Loucy (cell line): ENCODE results near the gene ATF1.
"Not testable (repeated sequence)": the region's sequence is repeated elsewhere in the genome, so short reads cannot be mapped to it uniquely, and the experiment has no call there.

ENCODE experiments used
- H2AFZ ChIP-seq: fragments of 200-600 bp; sonication (generic); 2 replicates; pipeline ENCODE4 v1.6.0; 2016; ENCODE audit warnings: antibody characterized with exemption, mild to moderate bottlenecking, low read length, moderate library complexity
- H3F3A ChIP-seq: fragments of 200-600 bp; 2 replicates; pipeline ENCODE4 v1.6.0; 2016; ENCODE audit warnings: antibody characterized with exemption, low read depth, mild to moderate bottlenecking
- H3K27me3 ChIP-seq: fragments of 200-600 bp; sonication (generic); 2 replicates; pipeline ENCODE4 v1.6.1; 2014; ENCODE audit warnings: low read length, mild to moderate bottlenecking; ENCODE audit not compliant: insufficient read depth, poor library complexity, severe bottlenecking
- H3K36me3 ChIP-seq: fragments of 200-600 bp; sonication (generic); 2 replicates; pipeline ENCODE4 v1.6.1; 2016; ENCODE audit warnings: low read length; ENCODE audit not compliant: insufficient read depth
- H3K4me1 ChIP-seq: fragments of 200-600 bp; sonication (generic); 2 replicates; pipeline ENCODE4 v1.5.1; 2014; ENCODE audit warnings: low read length, mild to moderate bottlenecking; ENCODE audit not compliant: insufficient read depth, poor library complexity, severe bottlenecking
- H3K4me2 ChIP-seq: fragments of 200-600 bp; sonication (generic); 2 replicates; pipeline ENCODE4 v1.6.0; 2014; ENCODE audit warnings: antibody characterized with exemption, low read length, low read depth, mild to moderate bottlenecking; ENCODE audit not compliant: poor library complexity, severe bottlenecking
- H3K4me3 ChIP-seq: fragments of 200-600 bp; sonication (generic); 2 replicates; pipeline ENCODE4 v1.5.1; 2014; ENCODE audit warnings: low read length, mild to moderate bottlenecking, mixed read lengths; ENCODE audit not compliant: poor library complexity, severe bottlenecking
- H3K79me2 ChIP-seq: fragments of 200-600 bp; sonication (generic); 2 replicates; pipeline ENCODE4 v1.6.1; 2014; ENCODE audit warnings: low read length; ENCODE audit not compliant: insufficient read depth
- H3K9ac ChIP-seq: fragments of 200-600 bp; sonication (generic); 2 replicates; pipeline ENCODE4 v1.6.0; 2014; ENCODE audit warnings: mild to moderate bottlenecking, low read depth, low read length, moderate library complexity; ENCODE audit not compliant: poor library complexity, severe bottlenecking
- H3K9me2 ChIP-seq: fragments of 200-600 bp; sonication (generic); replicated peaks from 2 replicates; pipeline ENCODE4 v1.6.1; 2016; ENCODE audit warnings: low read depth, low read length, mixed read lengths
- H3K9me3 ChIP-seq: fragments of 200-600 bp; sonication (generic); 2 replicates; pipeline ENCODE4 v1.6.1; 2014; ENCODE audit warnings: mild to moderate bottlenecking, antibody characterized with exemption, low read length, low read depth; ENCODE audit not compliant: insufficient read depth
- H4K20me1 ChIP-seq: fragments of 200-600 bp; sonication (generic); 2 replicates; pipeline ENCODE4 v1.6.0; 2014; ENCODE audit warnings: antibody characterized with exemption, low read length, mild to moderate bottlenecking; ENCODE audit not compliant: insufficient read depth, poor library complexity, severe bottlenecking
- CTCF ChIP-seq: fragments of 200-600 bp; sonication (generic); conservative IDR thresholded peaks from 2 replicates; pipeline ENCODE4 v1.5.1; 2014; ENCODE audit warnings: mild to moderate bottlenecking, antibody characterized with exemption, low read length
- EZH2phosphoT487 ChIP-seq: fragments of 200-600 bp; IDR thresholded peaks from 2 replicates; pipeline ENCODE4 v1.6.1; 2018; ENCODE audit warnings: antibody characterized with exemption, mild to moderate bottlenecking, moderate library complexity, borderline replicate concordance

The ATF1 gene

GRCh38 chr12:50825372-50825838, 61.5 kb downstream of the ATF1 start:
- Histone ChIP-seq H3K27me3 (no peaks in the 10 kb centered on the region), H3K36me3 (no peaks in the 10 kb centered on the region), H3K79me2 (no peaks in the 10 kb centered on the region), H3K9ac (no peak overlapping the region), H3K9me2 (no peaks in the 10 kb centered on the region), H3K4me1 (no peaks in the 10 kb centered on the region), H4K20me1 (no peaks in the 10 kb centered on the region), H3K4me2 (no peak overlapping the region), H3F3A (no peaks in the 10 kb centered on the region), H3K9me3 (no peaks in the 10 kb centered on the region), H3K4me3 (no peak overlapping the region), H2AFZ (no peak overlapping the region)
- no peak for TF ChIP-seq EZH2phosphoT487
- TF ChIP-seq CTCF, result peak; percentile 64

- no peaks in the 10 kb centered on the region for H3K36me3 ChIP-seq
- H3K79me2 ChIP-seq, result no peaks in the 10 kb centered on the region
- no peaks in the 10 kb centered on the region for H3K4me1 ChIP-seq
- H2AFZ ChIP-seq, result no peak overlapping the region
- no peaks in the 10 kb centered on the region for H3K9me2 ChIP-seq
- TF ChIP-seq CTCF (no peak), EZH2phosphoT487 (no peak)
- no peak overlapping the region for H3K4me3 ChIP-seq
- no peaks in the 10 kb centered on the region for H4K20me1 ChIP-seq
- no peak overlapping the region for H3K4me2 ChIP-seq
- H3K9ac ChIP-seq, result no peak overlapping the region
- H3K9me3 ChIP-seq, result no peaks in the 10 kb centered on the region
- no peaks in the 10 kb centered on the region for H3K27me3 ChIP-seq
- H3F3A ChIP-seq, result no peaks in the 10 kb centered on the region
These were observed 64.2 kb downstream of the ATF1 start for GRCh38 chr12:50828121-50828520.

- Histone ChIP-seq H3K27me3 (no peaks in the 10 kb centered on the region), H3K4me3 (no peak overlapping the region), H3K79me2 (no peaks in the 10 kb centered on the region), H2AFZ (no peak overlapping the region), H3K4me1 (no peaks in the 10 kb centered on the region), H3K9me3 (peaks cover 2% of the 10 kb centered on the region; the same call in 1 of the 2 replicates), H3K36me3 (no peaks in the 10 kb centered on the region), H3K9ac (no peak overlapping the region), H4K20me1 (no peaks in the 10 kb centered on the region), H3K9me2 (no peaks in the 10 kb centered on the region), H3K4me2 (no peak overlapping the region), H3F3A (no peaks in the 10 kb centered on the region)
- TF ChIP-seq CTCF (no peak), EZH2phosphoT487 (no peak)
These were observed 65.0 kb downstream of the ATF1 start for GRCh38 chr12:50828886-50829285.

GRCh38 chr12:50833801-50834200, 69.9 kb downstream of the ATF1 start:
- H3K9me2 ChIP-seq, H3F3A ChIP-seq: not testable (repeated sequence)

More at GRCh38 chr12:50833801-50834200, 69.9 kb downstream of the ATF1 start:
- not testable (repeated sequence) for H3K4me1 ChIP-seq, H3K79me2 ChIP-seq, H3K36me3 ChIP-seq, H3K9me3 ChIP-seq, H3K27me3 ChIP-seq, H2AFZ ChIP-seq, H3K4me2 ChIP-seq, H4K20me1 ChIP-seq, H3K9ac ChIP-seq, H3K4me3 ChIP-seq
